ENCODE results near the gene PLEKHH2.

DNA sequence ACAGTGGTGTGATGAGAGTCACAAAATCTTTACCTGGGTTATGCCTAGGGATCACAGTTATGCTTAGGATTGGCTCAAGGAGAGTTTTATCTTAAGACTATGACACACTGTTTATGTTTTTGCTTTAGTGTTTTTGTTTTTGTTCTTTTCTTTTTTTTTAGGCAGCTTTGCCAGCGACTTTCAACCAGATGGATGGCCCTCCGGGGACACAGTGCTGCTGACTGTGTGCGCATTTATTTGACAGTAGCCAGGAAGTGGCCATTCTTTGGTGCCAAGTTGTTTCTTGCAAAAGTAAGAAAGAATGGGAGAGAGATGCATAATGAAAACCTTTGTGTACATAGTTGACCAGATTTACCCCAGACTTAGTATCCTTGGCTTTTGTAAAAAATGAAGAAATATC lies 121.7 kb downstream of the PLEKHH2 start:
- TF ChIP-seq POLR2A (IDR thresholded peaks at IDR 0.05) (no peak), POLR2AphosphoS5 (IDR thresholded peaks at IDR 0.05) (no peak)
- TF ChIP-seq, protein P1, sequence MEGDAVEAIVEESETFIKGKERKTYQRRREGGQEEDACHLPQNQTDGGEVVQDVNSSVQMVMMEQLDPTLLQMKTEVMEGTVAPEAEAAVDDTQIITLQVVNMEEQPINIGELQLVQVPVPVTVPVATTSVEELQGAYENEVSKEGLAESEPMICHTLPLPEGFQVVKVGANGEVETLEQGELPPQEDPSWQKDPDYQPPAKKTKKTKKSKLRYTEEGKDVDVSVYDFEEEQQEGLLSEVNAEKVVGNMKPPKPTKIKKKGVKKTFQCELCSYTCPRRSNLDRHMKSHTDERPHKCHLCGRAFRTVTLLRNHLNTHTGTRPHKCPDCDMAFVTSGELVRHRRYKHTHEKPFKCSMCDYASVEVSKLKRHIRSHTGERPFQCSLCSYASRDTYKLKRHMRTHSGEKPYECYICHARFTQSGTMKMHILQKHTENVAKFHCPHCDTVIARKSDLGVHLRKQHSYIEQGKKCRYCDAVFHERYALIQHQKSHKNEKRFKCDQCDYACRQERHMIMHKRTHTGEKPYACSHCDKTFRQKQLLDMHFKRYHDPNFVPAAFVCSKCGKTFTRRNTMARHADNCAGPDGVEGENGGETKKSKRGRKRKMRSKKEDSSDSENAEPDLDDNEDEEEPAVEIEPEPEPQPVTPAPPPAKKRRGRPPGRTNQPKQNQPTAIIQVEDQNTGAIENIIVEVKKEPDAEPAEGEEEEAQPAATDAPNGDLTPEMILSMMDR (IDR thresholded peaks at IDR 0.05 in 8 of 11, conservative IDR thresholded peaks at IDR 0.05 in 3 of 11), result no peak
